ENCODE data around the gene AHCTF1.

DNA sequence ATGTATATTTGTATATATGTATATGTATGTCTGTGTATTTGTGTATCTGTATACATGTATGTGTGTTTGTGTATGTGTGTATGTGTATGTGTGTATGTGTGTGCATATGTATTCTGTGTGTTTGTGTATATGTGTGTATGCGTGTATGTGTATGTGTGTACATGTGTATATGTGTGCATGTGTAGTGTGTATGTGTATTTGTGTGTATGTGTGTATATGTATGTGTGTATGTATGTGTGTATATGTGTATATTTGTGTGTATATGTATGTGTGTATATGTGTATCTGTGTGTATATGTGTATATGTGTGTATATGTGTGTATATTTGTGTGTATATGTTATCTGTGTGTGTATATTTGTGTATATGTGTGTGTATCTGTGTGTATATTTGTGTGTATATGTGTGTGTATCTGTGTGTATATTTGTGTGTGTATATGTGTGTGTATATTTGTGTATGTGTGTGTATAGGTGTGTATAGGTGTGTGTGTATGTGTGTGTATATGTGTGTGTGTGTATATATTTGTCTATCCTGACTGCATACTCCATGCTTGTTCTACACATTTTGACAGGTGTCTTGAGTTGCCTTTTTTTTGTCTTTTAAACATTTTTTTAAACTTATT is 106.1 kb downstream of the AHCTF1 start:
- TF ChIP-seq, protein P1, sequence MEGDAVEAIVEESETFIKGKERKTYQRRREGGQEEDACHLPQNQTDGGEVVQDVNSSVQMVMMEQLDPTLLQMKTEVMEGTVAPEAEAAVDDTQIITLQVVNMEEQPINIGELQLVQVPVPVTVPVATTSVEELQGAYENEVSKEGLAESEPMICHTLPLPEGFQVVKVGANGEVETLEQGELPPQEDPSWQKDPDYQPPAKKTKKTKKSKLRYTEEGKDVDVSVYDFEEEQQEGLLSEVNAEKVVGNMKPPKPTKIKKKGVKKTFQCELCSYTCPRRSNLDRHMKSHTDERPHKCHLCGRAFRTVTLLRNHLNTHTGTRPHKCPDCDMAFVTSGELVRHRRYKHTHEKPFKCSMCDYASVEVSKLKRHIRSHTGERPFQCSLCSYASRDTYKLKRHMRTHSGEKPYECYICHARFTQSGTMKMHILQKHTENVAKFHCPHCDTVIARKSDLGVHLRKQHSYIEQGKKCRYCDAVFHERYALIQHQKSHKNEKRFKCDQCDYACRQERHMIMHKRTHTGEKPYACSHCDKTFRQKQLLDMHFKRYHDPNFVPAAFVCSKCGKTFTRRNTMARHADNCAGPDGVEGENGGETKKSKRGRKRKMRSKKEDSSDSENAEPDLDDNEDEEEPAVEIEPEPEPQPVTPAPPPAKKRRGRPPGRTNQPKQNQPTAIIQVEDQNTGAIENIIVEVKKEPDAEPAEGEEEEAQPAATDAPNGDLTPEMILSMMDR (IDR thresholded peaks at IDR 0.05) = no peak
- TF ChIP-seq POLR2A (IDR thresholded peaks at IDR 0.05) = no peak
- TF ChIP-seq POLR2AphosphoS5 (IDR thresholded peaks at IDR 0.05) = no peak

Data from sigmoid colon (tissue), 4 donors.